ENCODE data around the gene BIN2.

The BIN2 gene

GRCh38 chr12:51232642-51233041 is 91.3 kb downstream of the BIN2 start:
- DNase-seq (ENCODE audit: insufficient read length, low spot score) (no peak), FAIRE-seq (no peak)
- TF ChIP-seq SPI1 (IDR thresholded peaks at IDR 0.05; ENCODE audit: low read depth, low read length) = no peak
- TF ChIP-seq PAX5 (IDR thresholded peaks at IDR 0.05; ENCODE audit: insufficient read depth, low read length, severe bottlenecking) = no peak
- TF ChIP-seq POLR2AphosphoS5 (IDR thresholded peaks at IDR 0.05; ENCODE audit: low read depth, low read length) = no peak
- TF ChIP-seq POLR2A (IDR thresholded peaks at IDR 0.05; ENCODE audit: low read depth, low read length) = no peak
- TF ChIP-seq POU2F2 (IDR thresholded peaks at IDR 0.05; ENCODE audit: low read depth, low read length) = no peak
- no peak for TF ChIP-seq TAF1 (IDR thresholded peaks at IDR 0.05; ENCODE audit: low read depth, low read length)

All from GM12891 (cell line).